ENCODE data around the gene PLEKHA7.

PLEKHA7 gene

DNA sequence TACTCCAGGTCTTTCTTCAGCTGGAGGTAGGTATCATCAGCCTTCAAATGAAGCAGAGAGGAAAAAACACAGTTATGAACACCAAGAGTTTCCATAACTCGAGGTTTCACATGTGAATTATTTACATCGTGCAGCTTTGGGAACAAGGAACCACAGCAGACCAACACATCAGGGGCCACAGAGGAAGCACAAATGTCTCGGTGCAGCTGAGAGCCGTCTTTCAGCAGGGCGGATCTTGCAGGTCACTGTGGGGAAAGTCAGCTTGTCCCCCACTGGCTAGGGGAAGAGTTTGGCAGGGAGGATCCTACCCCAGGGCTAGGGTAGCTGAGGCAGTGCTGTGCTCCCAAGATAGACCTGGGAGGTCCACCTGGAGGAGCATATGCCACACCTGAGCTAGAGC, 201.1 kb downstream of the PLEKHA7 start:
- H3K4me3 ChIP-seq (ENCODE audit: low read depth, low read length) = no peak overlapping the region
- in situ Hi-C loops (cut with HindIII; ENCODE audit: low pct_ligation_motif_present, low sequenced_read_pairs) = no loop called here
- no peak for DNase-seq
- no peak overlapping the region for H3K27ac ChIP-seq
- TF ChIP-seq, protein P1, sequence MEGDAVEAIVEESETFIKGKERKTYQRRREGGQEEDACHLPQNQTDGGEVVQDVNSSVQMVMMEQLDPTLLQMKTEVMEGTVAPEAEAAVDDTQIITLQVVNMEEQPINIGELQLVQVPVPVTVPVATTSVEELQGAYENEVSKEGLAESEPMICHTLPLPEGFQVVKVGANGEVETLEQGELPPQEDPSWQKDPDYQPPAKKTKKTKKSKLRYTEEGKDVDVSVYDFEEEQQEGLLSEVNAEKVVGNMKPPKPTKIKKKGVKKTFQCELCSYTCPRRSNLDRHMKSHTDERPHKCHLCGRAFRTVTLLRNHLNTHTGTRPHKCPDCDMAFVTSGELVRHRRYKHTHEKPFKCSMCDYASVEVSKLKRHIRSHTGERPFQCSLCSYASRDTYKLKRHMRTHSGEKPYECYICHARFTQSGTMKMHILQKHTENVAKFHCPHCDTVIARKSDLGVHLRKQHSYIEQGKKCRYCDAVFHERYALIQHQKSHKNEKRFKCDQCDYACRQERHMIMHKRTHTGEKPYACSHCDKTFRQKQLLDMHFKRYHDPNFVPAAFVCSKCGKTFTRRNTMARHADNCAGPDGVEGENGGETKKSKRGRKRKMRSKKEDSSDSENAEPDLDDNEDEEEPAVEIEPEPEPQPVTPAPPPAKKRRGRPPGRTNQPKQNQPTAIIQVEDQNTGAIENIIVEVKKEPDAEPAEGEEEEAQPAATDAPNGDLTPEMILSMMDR (IDR thresholded peaks at IDR 0.05; ENCODE audit: low read depth, low read length, missing control alignments) = no peak
- H3K36me3 ChIP-seq (replicated peaks) = no peaks in the 10 kb centered on the region
- H3K27me3 ChIP-seq (replicated peaks) = no peaks in the 10 kb centered on the region

DNA sequence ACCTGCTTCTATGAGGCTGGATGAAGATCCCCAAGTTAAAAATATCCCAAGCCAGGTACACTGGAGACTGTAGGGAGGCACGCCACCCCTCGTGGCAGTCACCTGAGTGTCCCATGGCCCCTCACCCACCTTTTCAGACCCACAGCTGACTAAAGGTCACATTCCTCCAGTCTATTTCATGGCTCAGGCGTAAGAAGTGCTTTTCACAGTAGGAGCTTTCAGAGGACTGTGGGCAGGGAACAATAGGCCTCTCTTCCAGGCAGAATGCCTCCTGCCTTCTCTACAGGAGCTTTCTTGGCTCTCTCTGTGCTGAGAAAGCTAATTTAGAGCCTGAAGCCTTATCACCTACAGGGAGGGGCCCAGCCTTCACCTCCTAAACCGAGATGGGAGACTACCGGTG, 201.9 kb downstream of the PLEKHA7 start:
- no peaks in the 10 kb centered on the region for H3K27me3 ChIP-seq (replicated peaks)
- no peak overlapping the region for H3K4me3 ChIP-seq (ENCODE audit: low read depth, low read length)
- no peaks in the 10 kb centered on the region for H3K36me3 ChIP-seq (replicated peaks)
- TF ChIP-seq, protein P1 (IDR thresholded peaks at IDR 0.05; ENCODE audit: low read depth, low read length, missing control alignments) = no peak
- H3K27ac ChIP-seq = no peak overlapping the region
- DNase-seq = no peak
- in situ Hi-C loops (cut with HindIII; ENCODE audit: low pct_ligation_motif_present, low sequenced_read_pairs) = no loop called here

DNA sequence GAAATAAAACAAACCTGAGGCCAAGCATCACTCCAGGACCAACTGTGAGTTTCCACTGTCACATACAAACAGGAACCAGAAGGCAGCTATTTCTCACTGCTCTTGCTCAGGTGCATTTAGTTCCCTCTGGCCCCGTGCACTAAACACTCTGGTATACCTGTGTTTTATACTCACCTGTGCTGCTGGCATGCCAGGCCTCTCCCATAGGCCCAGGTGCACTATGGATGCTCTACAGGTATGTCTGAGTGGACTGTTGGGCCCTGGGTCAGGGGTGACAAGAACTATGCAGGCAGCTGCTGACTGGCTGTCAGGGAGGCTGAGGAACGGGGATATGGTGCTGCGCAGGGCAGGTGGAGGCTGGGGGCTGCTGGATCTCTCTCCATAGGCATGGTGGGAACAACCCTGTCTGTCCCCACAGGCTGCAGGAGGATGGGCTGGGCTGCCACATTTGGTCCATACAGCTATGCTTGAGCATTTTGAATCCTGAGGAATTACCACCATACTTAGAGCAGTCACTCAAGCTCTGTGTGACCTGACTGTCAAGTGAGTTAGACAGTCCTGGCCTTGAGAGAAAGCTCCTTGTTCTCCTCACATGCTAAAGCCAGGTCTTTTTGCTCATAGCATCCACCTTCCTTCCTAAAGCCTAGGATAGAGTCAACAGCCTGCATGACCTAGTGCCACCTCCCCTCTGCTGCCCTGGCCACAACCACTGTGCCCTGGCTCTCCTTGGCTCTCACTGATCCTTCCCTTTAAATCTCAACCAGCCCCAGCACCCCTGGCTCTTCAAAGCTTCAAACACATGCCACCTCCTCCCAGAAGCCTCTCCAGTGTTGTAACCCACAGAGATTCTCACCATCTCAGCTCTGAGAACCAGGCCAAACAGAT, 202.8 kb downstream of the PLEKHA7 start:
- DNase-seq = no peak
- Histone ChIP-seq H3K27ac (no peak overlapping the region), H3K27me3 (replicated peaks) (no peaks in the 10 kb centered on the region), H3K4me3 (ENCODE audit: low read depth, low read length) (no peak overlapping the region), H3K36me3 (replicated peaks) (no peaks in the 10 kb centered on the region)
- TF ChIP-seq, protein P1 (IDR thresholded peaks at IDR 0.05; ENCODE audit: low read depth, low read length, missing control alignments) = no peak
- in situ Hi-C loops (cut with HindIII; ENCODE audit: low pct_ligation_motif_present, low sequenced_read_pairs) = no loop called here

GRCh38 chr11:16809886-16810668, 204.1 kb downstream of the PLEKHA7 start:
- H3K27ac ChIP-seq = no peak overlapping the region
- H3K27me3 ChIP-seq (replicated peaks) = no peaks in the 10 kb centered on the region
- DNase-seq = no peak
- no peak overlapping the region for H3K4me3 ChIP-seq (ENCODE audit: low read depth, low read length)
- TF ChIP-seq, protein P1 (IDR thresholded peaks at IDR 0.05; ENCODE audit: low read depth, low read length, missing control alignments) = no peak
- in situ Hi-C loops (cut with HindIII; ENCODE audit: low pct_ligation_motif_present, low sequenced_read_pairs) = no loop called here
- no peaks in the 10 kb centered on the region for H3K36me3 ChIP-seq (replicated peaks)

- no peaks in the 10 kb centered on the region for H3K36me3 ChIP-seq (replicated peaks)
- no peak overlapping the region for H3K27ac ChIP-seq
- no peak overlapping the region for H3K4me3 ChIP-seq (ENCODE audit: low read depth, low read length)
- in situ Hi-C loops (cut with HindIII; ENCODE audit: low pct_ligation_motif_present, low sequenced_read_pairs) = no loop called here
- TF ChIP-seq, protein P1 (IDR thresholded peaks at IDR 0.05; ENCODE audit: low read depth, low read length, missing control alignments) = no peak
- DNase-seq = no peak
- H3K27me3 ChIP-seq (replicated peaks) = no peaks in the 10 kb centered on the region
These were observed 206.9 kb downstream of the PLEKHA7 start for GRCh38 chr11:16807306-16807705.
